ENCODE results near the gene ATP6V1E1. TPM values are rescaled to one million over a fixed set of nuclear protein-coding genes. Genes with fewer than 3 reads are reported as not detected.
"Not testable (repeated sequence)": the region's sequence is repeated elsewhere in the genome, so short reads cannot be mapped to it uniquely, and the experiment has no call there.

ATP6V1E1 gene
- total RNA-seq, 1 experiment from 2014 or later, result 185 TPM

- in situ Hi-C loops (cut with HindIII; ENCODE audit: low sequenced_read_pairs), result no loop called here
- no peak for DNase-seq (ENCODE audit: low spot score)
These were observed 38.7 kb downstream of the ATP6V1E1 start for GRCh38 chr22:17589810-17590375.

GRCh38 chr22:17588606-17589005, 39.9 kb downstream of the ATP6V1E1 start:
- in situ Hi-C loops (cut with HindIII; ENCODE audit: low sequenced_read_pairs), result no loop called here
- DNase-seq (ENCODE audit: low spot score), result no peak

- peak; percentile 47 for DNase-seq (ENCODE audit: low spot score)
- in situ Hi-C loops (cut with HindIII; ENCODE audit: low sequenced_read_pairs), result no loop called here
These were observed 40.9 kb downstream of the ATP6V1E1 start for GRCh38 chr22:17587629-17588028.

- in situ Hi-C loops (cut with HindIII; ENCODE audit: low sequenced_read_pairs), result no loop called here
- DNase-seq (ENCODE audit: low spot score), result no peak
These were observed 41.6 kb downstream of the ATP6V1E1 start for GRCh38 chr22:17586831-17587440.

- DNase-seq (ENCODE audit: low spot score), result no peak
- in situ Hi-C loops (cut with HindIII; ENCODE audit: low sequenced_read_pairs), result no loop called here
These were observed 45.4 kb downstream of the ATP6V1E1 start for GRCh38 chr22:17583151-17583550.

- no peak for DNase-seq (ENCODE audit: low spot score)
- in situ Hi-C loops (cut with HindIII; ENCODE audit: low sequenced_read_pairs), result no loop called here
These were observed 46.9 kb downstream of the ATP6V1E1 start for GRCh38 chr22:17581631-17582030.

- DNase-seq (ENCODE audit: low spot score), result no peak
These were observed 47.5 kb downstream of the ATP6V1E1 start for GRCh38 chr22:17581056-17581455.

GRCh38 chr22:17580441-17581031, 48.0 kb downstream of the ATP6V1E1 start:
- in situ Hi-C loops (cut with HindIII; ENCODE audit: low sequenced_read_pairs), result no loop called here
- no peak for DNase-seq (ENCODE audit: low spot score)

More at GRCh38 chr22:17581056-17581455, 47.5 kb downstream of the ATP6V1E1 start:
- in situ Hi-C loops (cut with HindIII; ENCODE audit: low sequenced_read_pairs), result no loop called here

- in situ Hi-C loops (cut with HindIII; ENCODE audit: low sequenced_read_pairs), result no loop called here
- no peak for DNase-seq (ENCODE audit: low spot score)
These were observed 49.0 kb downstream of the ATP6V1E1 start for GRCh38 chr22:17579535-17579981.

- DNase-seq (ENCODE audit: low spot score), result peak; percentile 29
- in situ Hi-C loops (cut with HindIII; ENCODE audit: low sequenced_read_pairs), result no loop called here
These were observed 50.3 kb downstream of the ATP6V1E1 start for GRCh38 chr22:17578136-17578754.

GRCh38 chr22:17576470-17576869, 52.1 kb downstream of the ATP6V1E1 start:
- in situ Hi-C loops (cut with HindIII; ENCODE audit: low sequenced_read_pairs), result no loop called here
- no peak for DNase-seq (ENCODE audit: low spot score)

GRCh38 chr22:17575681-17576080, 52.9 kb downstream of the ATP6V1E1 start:
- in situ Hi-C loops (cut with HindIII; ENCODE audit: low sequenced_read_pairs), result no loop called here
- DNase-seq (ENCODE audit: low spot score), result no peak

GRCh38 chr22:17575151-17575550, 53.4 kb downstream of the ATP6V1E1 start:
- DNase-seq (ENCODE audit: low spot score), result no peak
- in situ Hi-C loops (cut with HindIII; ENCODE audit: low sequenced_read_pairs), result no loop called here

- peak; percentile 73 for DNase-seq (ENCODE audit: low spot score)
- in situ Hi-C loops (cut with HindIII; ENCODE audit: low sequenced_read_pairs), result no loop called here
These were observed 57.5 kb downstream of the ATP6V1E1 start for GRCh38 chr22:17570851-17571631.

GRCh38 chr22:17569971-17570511, 58.5 kb downstream of the ATP6V1E1 start:
- in situ Hi-C loops (cut with HindIII; ENCODE audit: low sequenced_read_pairs), result no loop called here
- DNase-seq (ENCODE audit: low spot score), result peak; percentile 49

GRCh38 chr22:17566776-17567175, 61.8 kb downstream of the ATP6V1E1 start:
- in situ Hi-C loops (cut with HindIII; ENCODE audit: low sequenced_read_pairs), result no loop called here

GRCh38 chr22:17566016-17566687, 62.4 kb downstream of the ATP6V1E1 start:
- in situ Hi-C loops (cut with HindIII; ENCODE audit: low sequenced_read_pairs), result not testable (repeated sequence)

More at GRCh38 chr22:17566776-17567175, 61.8 kb downstream of the ATP6V1E1 start:
- peak; percentile 40 for DNase-seq (ENCODE audit: low spot score)

GRCh38 chr22:17563936-17564391, 64.6 kb downstream of the ATP6V1E1 start:
- in situ Hi-C loops (cut with HindIII; ENCODE audit: low sequenced_read_pairs), result no loop called here
- DNase-seq (ENCODE audit: low spot score), result peak; percentile 58

More at GRCh38 chr22:17566016-17566687, 62.4 kb downstream of the ATP6V1E1 start:
- not testable (repeated sequence) for DNase-seq (ENCODE audit: low spot score)
